HL-60 (cell line): ENCODE results near the gene TMEM131L.
A peak's percentile ranks its signal among the peaks of the same experiment; 100 is the strongest.

Experiments used
- DNase-seq, 2 experiments: peaks; one replicate each; pipeline ENCODE4 v3.0.0-alpha.2; 2010 to 2020; ENCODE audit warnings: low read depth in 1 of 2, low spot score in 1 of 2
- H3K27ac ChIP-seq: fragments of 250-450 bp; sonication (Bioruptor Pico); replicated peaks from 2 replicates; pipeline ENCODE4 v1.5.1; 2020; ENCODE audit warnings: mild to moderate bottlenecking, moderate library complexity
- H3K27me3 ChIP-seq: fragments of 250-450 bp; sonication (Bioruptor Pico); 2 replicates; pipeline ENCODE4 v1.5.1; 2021; ENCODE audit warnings: mild to moderate bottlenecking, moderate library complexity; ENCODE audit not compliant: insufficient read depth, poor library complexity, severe bottlenecking
- H3K4me3 ChIP-seq: replicated peaks from 2 replicates; pipeline ENCODE4 v1.5.1; 2011; ENCODE audit warnings: mild to moderate bottlenecking, control low read depth, low read length; ENCODE audit not compliant: insufficient read depth
- GABPA ChIP-seq: IDR thresholded peaks from 2 replicates; pipeline ENCODE4 v1.6.1; 2012; ENCODE audit warnings: low read depth
- POLR2AphosphoS5 ChIP-seq: IDR thresholded peaks from 2 replicates; pipeline ENCODE4 v1.6.1; 2012; ENCODE audit warnings: low read depth
- SPI1 ChIP-seq: IDR thresholded peaks from 2 replicates; pipeline ENCODE4 v1.6.1; 2012; ENCODE audit warnings: low read depth, mild to moderate bottlenecking, borderline replicate concordance
- TF ChIP-seq, protein P1 (sequence below): IDR thresholded peaks from 2 replicates; pipeline ENCODE4 v1.6.1; 2012; ENCODE audit warnings: low read depth; ENCODE audit not compliant: insufficient replicate concordance
- TF ChIP-seq, protein P2 (sequence below): IDR thresholded peaks from one replicate; pipeline ENCODE4 v1.5.1; 2011; ENCODE audit warnings: low read length, control low read depth, inconsistent platforms; ENCODE audit not compliant: insufficient read depth

TMEM131L gene

DNA sequence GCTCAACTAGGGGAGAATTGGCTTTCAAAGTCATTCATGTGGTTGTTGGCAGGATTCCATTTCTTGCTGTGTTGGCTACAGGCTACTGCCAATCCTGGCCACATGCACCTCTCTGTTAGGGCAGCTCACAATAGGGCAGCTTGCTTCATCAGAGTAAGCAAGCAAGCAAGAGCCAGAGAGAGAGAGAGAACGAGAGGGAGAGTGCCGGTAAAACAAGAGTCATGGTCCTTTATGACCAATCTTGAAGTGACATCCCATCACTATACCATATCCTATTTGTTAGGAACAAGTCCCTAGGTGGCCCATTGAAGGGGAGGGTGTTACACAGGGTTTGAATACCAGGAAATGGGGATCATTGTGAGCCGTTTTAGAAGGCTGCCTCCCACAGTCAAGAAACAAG, 185.0 kb downstream of the TMEM131L start:
- DNase-seq, result peak; percentile 46 to 56
- no peaks in the 10 kb centered on the region for H3K27me3 ChIP-seq
- TF ChIP-seq GABPA (no peak), POLR2AphosphoS5 (no peak), SPI1 (no peak)
- TF ChIP-seq, protein P1, sequence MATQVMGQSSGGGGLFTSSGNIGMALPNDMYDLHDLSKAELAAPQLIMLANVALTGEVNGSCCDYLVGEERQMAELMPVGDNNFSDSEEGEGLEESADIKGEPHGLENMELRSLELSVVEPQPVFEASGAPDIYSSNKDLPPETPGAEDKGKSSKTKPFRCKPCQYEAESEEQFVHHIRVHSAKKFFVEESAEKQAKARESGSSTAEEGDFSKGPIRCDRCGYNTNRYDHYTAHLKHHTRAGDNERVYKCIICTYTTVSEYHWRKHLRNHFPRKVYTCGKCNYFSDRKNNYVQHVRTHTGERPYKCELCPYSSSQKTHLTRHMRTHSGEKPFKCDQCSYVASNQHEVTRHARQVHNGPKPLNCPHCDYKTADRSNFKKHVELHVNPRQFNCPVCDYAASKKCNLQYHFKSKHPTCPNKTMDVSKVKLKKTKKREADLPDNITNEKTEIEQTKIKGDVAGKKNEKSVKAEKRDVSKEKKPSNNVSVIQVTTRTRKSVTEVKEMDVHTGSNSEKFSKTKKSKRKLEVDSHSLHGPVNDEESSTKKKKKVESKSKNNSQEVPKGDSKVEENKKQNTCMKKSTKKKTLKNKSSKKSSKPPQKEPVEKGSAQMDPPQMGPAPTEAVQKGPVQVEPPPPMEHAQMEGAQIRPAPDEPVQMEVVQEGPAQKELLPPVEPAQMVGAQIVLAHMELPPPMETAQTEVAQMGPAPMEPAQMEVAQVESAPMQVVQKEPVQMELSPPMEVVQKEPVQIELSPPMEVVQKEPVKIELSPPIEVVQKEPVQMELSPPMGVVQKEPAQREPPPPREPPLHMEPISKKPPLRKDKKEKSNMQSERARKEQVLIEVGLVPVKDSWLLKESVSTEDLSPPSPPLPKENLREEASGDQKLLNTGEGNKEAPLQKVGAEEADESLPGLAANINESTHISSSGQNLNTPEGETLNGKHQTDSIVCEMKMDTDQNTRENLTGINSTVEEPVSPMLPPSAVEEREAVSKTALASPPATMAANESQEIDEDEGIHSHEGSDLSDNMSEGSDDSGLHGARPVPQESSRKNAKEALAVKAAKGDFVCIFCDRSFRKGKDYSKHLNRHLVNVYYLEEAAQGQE, result no peak
- TF ChIP-seq, protein P2, sequence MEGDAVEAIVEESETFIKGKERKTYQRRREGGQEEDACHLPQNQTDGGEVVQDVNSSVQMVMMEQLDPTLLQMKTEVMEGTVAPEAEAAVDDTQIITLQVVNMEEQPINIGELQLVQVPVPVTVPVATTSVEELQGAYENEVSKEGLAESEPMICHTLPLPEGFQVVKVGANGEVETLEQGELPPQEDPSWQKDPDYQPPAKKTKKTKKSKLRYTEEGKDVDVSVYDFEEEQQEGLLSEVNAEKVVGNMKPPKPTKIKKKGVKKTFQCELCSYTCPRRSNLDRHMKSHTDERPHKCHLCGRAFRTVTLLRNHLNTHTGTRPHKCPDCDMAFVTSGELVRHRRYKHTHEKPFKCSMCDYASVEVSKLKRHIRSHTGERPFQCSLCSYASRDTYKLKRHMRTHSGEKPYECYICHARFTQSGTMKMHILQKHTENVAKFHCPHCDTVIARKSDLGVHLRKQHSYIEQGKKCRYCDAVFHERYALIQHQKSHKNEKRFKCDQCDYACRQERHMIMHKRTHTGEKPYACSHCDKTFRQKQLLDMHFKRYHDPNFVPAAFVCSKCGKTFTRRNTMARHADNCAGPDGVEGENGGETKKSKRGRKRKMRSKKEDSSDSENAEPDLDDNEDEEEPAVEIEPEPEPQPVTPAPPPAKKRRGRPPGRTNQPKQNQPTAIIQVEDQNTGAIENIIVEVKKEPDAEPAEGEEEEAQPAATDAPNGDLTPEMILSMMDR, result no peak
- no peak overlapping the region for H3K4me3 ChIP-seq
- peak overlapping the region; percentile 93 for H3K27ac ChIP-seq

DNA sequence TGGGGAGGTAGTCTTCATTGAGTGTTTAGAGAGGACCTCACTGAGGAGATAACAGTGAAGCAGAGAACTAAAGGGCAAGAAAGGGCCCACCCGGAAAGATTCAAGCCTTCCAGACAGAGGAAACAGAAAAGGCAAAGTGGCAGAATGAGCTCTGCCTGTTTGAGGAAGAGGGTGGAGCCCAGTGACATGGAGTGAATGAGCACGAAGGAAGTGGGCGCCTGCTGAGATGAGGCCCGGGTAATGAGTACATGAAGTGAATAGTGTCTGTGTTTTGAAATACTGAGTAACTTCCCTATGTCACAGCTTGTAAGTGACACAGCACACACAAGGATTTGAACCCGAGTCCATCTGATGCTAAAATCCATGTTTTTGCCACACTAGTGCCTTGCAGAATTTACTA, 185.4 kb downstream of the TMEM131L start:
- Histone ChIP-seq H3K27me3 (no peaks in the 10 kb centered on the region), H3K4me3 (no peak overlapping the region), H3K27ac (peak overlapping the region; percentile 93)
- peak; percentile 88 to 95 for DNase-seq
- TF ChIP-seq, protein P2, result no peak
- peak; percentile 74 for TF ChIP-seq POLR2AphosphoS5
- peak; percentile 37; the same call in 1 of the 2 replicates for TF ChIP-seq GABPA
- TF ChIP-seq SPI1, result peak; percentile 93
- TF ChIP-seq, protein P1, result peak; percentile 39

DNA sequence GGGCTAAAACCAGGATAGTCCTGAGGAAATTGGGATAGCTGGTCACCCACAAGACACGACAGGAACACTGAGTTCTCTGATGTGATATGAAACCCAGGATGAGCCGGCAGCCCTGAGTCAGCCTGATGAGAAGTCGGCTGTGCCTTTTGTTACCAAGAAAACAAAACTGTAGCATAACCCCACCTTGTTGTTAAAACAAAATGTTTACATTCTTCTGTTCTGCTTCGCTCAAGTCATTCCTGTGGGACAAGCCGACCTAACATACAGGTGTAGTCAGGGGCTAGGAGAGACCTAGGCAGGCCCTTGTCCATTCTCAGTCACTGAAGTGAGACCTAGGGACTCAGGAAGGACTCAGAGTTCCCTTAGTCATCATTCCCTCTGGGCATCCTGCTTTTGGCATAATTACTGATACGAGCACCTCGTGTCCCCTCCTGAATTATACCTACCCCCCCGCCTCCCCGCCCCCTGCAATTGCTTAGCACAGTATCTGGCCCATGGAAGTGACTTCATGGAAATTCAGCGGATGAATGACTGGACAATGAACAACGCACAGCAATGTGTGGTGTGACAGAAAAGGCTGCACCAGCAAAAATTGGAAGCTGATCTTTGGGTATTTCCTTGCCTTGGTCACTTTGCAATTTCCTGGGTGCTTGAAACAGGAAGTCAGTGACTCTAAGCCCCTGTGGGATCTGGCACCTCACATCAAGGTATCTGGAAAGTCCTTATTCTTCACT, 186.1 kb downstream of the TMEM131L start:
- Histone ChIP-seq H3K4me3 (no peak overlapping the region), H3K27me3 (no peaks in the 10 kb centered on the region), H3K27ac (peak overlapping the region; percentile 93)
- peak; percentile 85 for TF ChIP-seq SPI1
- TF ChIP-seq, protein P1, result no peak
- DNase-seq, result peak in 1 of 2 experiments; percentile 78
